Measurements from ENCODE around the gene OBSCN.

OBSCN gene

GRCh38 chr1:228392111-228392936 is 184.5 kb downstream of the OBSCN start:
- H2BK5ac ChIP-seq (ENCODE audit: low read depth, low read length, poor library complexity, severe bottlenecking) = no peak overlapping the region
- no peak overlapping the region for H4K91ac ChIP-seq (ENCODE audit: low read length)
- H2AK5ac ChIP-seq (ENCODE audit: low read length, severe bottlenecking) = no peak overlapping the region
- no peaks in the 10 kb centered on the region for H3K9me3 ChIP-seq (ENCODE audit: control insufficient read depth, low read length)
- H3K27me3 ChIP-seq (ENCODE audit: control insufficient read depth in 1 of 2, insufficient read depth in 1 of 2, low read length in 2 of 2) = no peaks in the 10 kb centered on the region
- no peak overlapping the region for H2BK120ac ChIP-seq (ENCODE audit: low read depth, low read length)
- H3K14ac ChIP-seq (ENCODE audit: low read length in 2 of 2) = no peak overlapping the region
- peak overlapping the region; percentile 3 for H3K27ac ChIP-seq (ENCODE audit: low read length, poor library complexity, severe bottlenecking)
- no peak overlapping the region for H3K23ac ChIP-seq (ENCODE audit: low read length in 2 of 2)
- H3K9ac ChIP-seq (ENCODE audit: low read length) = no peak overlapping the region
- H4K8ac ChIP-seq (ENCODE audit: low read length) = no peak overlapping the region
- H3K18ac ChIP-seq (ENCODE audit: low read depth in 1 of 2, low read length in 2 of 2) = no peak overlapping the region
- peak overlapping the region; percentile 20 for H3K4me2 ChIP-seq (ENCODE audit: low read length, poor library complexity, severe bottlenecking)
- H3K36me3 ChIP-seq (ENCODE audit: control insufficient read depth in 1 of 2, insufficient read depth in 2 of 2, low read depth in 1 of 2, low read length in 2 of 2) = peaks cover 36 to 44% of the 10 kb centered on the region in 2 experiments
- no peak overlapping the region for H3K4me3 ChIP-seq (ENCODE audit: insufficient read depth in 1 of 2, low read depth in 1 of 2, low read length in 2 of 2)
- peak; percentile 44 for DNase-seq
- H3K4me1 ChIP-seq (ENCODE audit: control insufficient read depth, insufficient read depth, low read depth, low read length) = peaks cover 24% of the 10 kb centered on the region
- WGBS = 84% methylated on average over 10 of the region's 12 CpGs
- H2BK12ac ChIP-seq (ENCODE audit: low read length in 2 of 2) = no peak overlapping the region
- H2AFZ ChIP-seq (ENCODE audit: low read depth, low read length) = no peak overlapping the region
- no peak overlapping the region for H3K4ac ChIP-seq (ENCODE audit: low read depth in 1 of 2, low read length in 2 of 2)
- peaks cover 19% of the 10 kb centered on the region for H3K79me1 ChIP-seq (replicated peaks; ENCODE audit: low read length, poor library complexity, severe bottlenecking)
- no peak overlapping the region for H2BK15ac ChIP-seq (ENCODE audit: low read depth, poor library complexity, severe bottlenecking)

- Histone ChIP-seq H2BK120ac (ENCODE audit: low read depth, low read length) (no peak overlapping the region), H4K8ac (ENCODE audit: low read length) (no peak overlapping the region), H2BK5ac (ENCODE audit: low read depth, low read length, poor library complexity, severe bottlenecking) (no peak overlapping the region), H2AFZ (ENCODE audit: low read depth, low read length) (no peak overlapping the region), H3K23ac (ENCODE audit: low read length in 2 of 2) (no peak overlapping the region), H2BK12ac (ENCODE audit: low read length in 2 of 2) (no peak overlapping the region), H3K27me3 (ENCODE audit: control insufficient read depth in 1 of 2, insufficient read depth in 1 of 2, low read length in 2 of 2) (no peaks in the 10 kb centered on the region), H2BK15ac (ENCODE audit: low read depth, poor library complexity, severe bottlenecking) (no peak overlapping the region), H3K4ac (ENCODE audit: low read depth in 1 of 2, low read length in 2 of 2) (no peak overlapping the region), H3K9ac (ENCODE audit: low read length) (peak overlapping the region; percentile 54), H4K91ac (ENCODE audit: low read length) (no peak overlapping the region), H3K18ac (ENCODE audit: low read depth in 1 of 2, low read length in 2 of 2) (no peak overlapping the region), H2AK5ac (ENCODE audit: low read length, severe bottlenecking) (no peak overlapping the region), H3K4me1 (ENCODE audit: control insufficient read depth, insufficient read depth, low read depth, low read length) (peaks cover 24% of the 10 kb centered on the region), H3K9me3 (ENCODE audit: control insufficient read depth, low read length) (no peaks in the 10 kb centered on the region), H3K79me1 (replicated peaks; ENCODE audit: low read length, poor library complexity, severe bottlenecking) (peaks cover 25% of the 10 kb centered on the region), H3K36me3 (ENCODE audit: control insufficient read depth in 1 of 2, insufficient read depth in 2 of 2, low read depth in 1 of 2, low read length in 2 of 2) (peaks cover 46 to 50% of the 10 kb centered on the region in 2 experiments), H3K4me3 (ENCODE audit: insufficient read depth in 1 of 2, low read depth in 1 of 2, low read length in 2 of 2) (no peak overlapping the region), H3K4me2 (ENCODE audit: low read length, poor library complexity, severe bottlenecking) (no peak overlapping the region), H3K27ac (ENCODE audit: low read length, poor library complexity, severe bottlenecking) (peak overlapping the region; percentile 27), H3K14ac (ENCODE audit: low read length in 2 of 2) (no peak overlapping the region)
- WGBS = 56% methylated on average over 7 of the region's 8 CpGs
- DNase-seq = peak; percentile 57
Observed at GRCh38 chr1:228393268-228393701, 185.4 kb downstream of the OBSCN start.

- Histone ChIP-seq H4K91ac (ENCODE audit: low read length) (no peak overlapping the region), H2BK15ac (ENCODE audit: low read depth, poor library complexity, severe bottlenecking) (no peak overlapping the region), H3K36me3 (ENCODE audit: control insufficient read depth in 1 of 2, insufficient read depth in 2 of 2, low read depth in 1 of 2, low read length in 2 of 2) (peaks cover 50 to 56% of the 10 kb centered on the region in 2 experiments), H3K27me3 (ENCODE audit: control insufficient read depth in 1 of 2, insufficient read depth in 1 of 2, low read length in 2 of 2) (no peaks in the 10 kb centered on the region), H4K8ac (ENCODE audit: low read length) (no peak overlapping the region), H3K79me1 (replicated peaks; ENCODE audit: low read length, poor library complexity, severe bottlenecking) (peaks cover 30% of the 10 kb centered on the region), H2AK5ac (ENCODE audit: low read length, severe bottlenecking) (peak overlapping the region; percentile 76), H3K9ac (ENCODE audit: low read length) (peak overlapping the region; percentile 54), H3K14ac (ENCODE audit: low read length in 2 of 2) (no peak overlapping the region), H2BK120ac (ENCODE audit: low read depth, low read length) (no peak overlapping the region), H2BK12ac (ENCODE audit: low read length in 2 of 2) (no peak overlapping the region), H3K4ac (ENCODE audit: low read depth in 1 of 2, low read length in 2 of 2) (no peak overlapping the region), H3K27ac (ENCODE audit: low read length, poor library complexity, severe bottlenecking) (peak overlapping the region; percentile 27), H2AFZ (ENCODE audit: low read depth, low read length) (no peak overlapping the region), H3K23ac (ENCODE audit: low read length in 2 of 2) (no peak overlapping the region), H3K4me3 (ENCODE audit: insufficient read depth in 1 of 2, low read depth in 1 of 2, low read length in 2 of 2) (no peak overlapping the region), H3K4me2 (ENCODE audit: low read length, poor library complexity, severe bottlenecking) (no peak overlapping the region), H3K9me3 (ENCODE audit: control insufficient read depth, low read length) (no peaks in the 10 kb centered on the region), H3K4me1 (ENCODE audit: control insufficient read depth, insufficient read depth, low read depth, low read length) (peaks cover 25% of the 10 kb centered on the region), H3K18ac (ENCODE audit: low read depth in 1 of 2, low read length in 2 of 2) (no peak overlapping the region), H2BK5ac (ENCODE audit: low read depth, low read length, poor library complexity, severe bottlenecking) (no peak overlapping the region)
- no peak for DNase-seq
- WGBS = 94% methylated on average over 8 of the region's 9 CpGs
Observed at GRCh38 chr1:228393811-228394570, 186.1 kb downstream of the OBSCN start.
